CD14-positive monocyte (primary cell): ENCODE data around the gene RAMAC. TPM values are rescaled to one million over a fixed set of nuclear protein-coding genes. Genes with fewer than 3 reads are reported as not detected.
A peak's percentile ranks its signal among the peaks of the same experiment; 100 is the strongest.

ENCODE experiments used
- DNase-seq, 3 donors: peaks; one replicate each; pipeline ENCODE4 v3.0.0-alpha.2; 2011 to 2022
- H2AFZ ChIP-seq: 2 replicates; pipeline ENCODE4 v1.6.0; 2012; ENCODE audit warnings: mild to moderate bottlenecking, low read depth, low read length, inconsistent platforms; ENCODE audit not compliant: insufficient read depth, poor library complexity, severe bottlenecking
- H3K27ac ChIP-seq, 2 donors: 1 replicate in 1 of 2; 2 replicates in 1 of 2; pipeline ENCODE4 v1.5.1; 2012 to 2013; ENCODE audit warnings: low read length in 2 of 2, control low read depth in 1 of 2, inconsistent platforms in 1 of 2, low read depth in 1 of 2, mild to moderate bottlenecking in 1 of 2
- H3K27me3 ChIP-seq, 2 donors: one replicate each; pipeline versions ENCODE4 v1.6.0 to v1.6.1; 2011 to 2013; ENCODE audit warnings: low read length in 2 of 2; ENCODE audit not compliant: control insufficient read depth in 2 of 2, insufficient read depth in 2 of 2
- H3K36me3 ChIP-seq, 2 donors: replicated peaks in 1 of 2; 1 replicate in 1 of 2; 2 replicates in 1 of 2; pipeline versions ENCODE4 v1.5.1 to v1.6.1; 2012 to 2013; ENCODE audit warnings: low read length in 2 of 2, control low read depth in 1 of 2, inconsistent platforms in 1 of 2, mild to moderate bottlenecking in 1 of 2; ENCODE audit not compliant: insufficient read depth in 2 of 2, control insufficient read depth in 1 of 2
- H3K4me1 ChIP-seq, 2 donors: 1 replicate in 1 of 2; 2 replicates in 1 of 2; pipeline versions ENCODE4 v1.5.1 to v1.6.1; 2012 to 2013; ENCODE audit warnings: low read length in 2 of 2, control low read depth in 1 of 2, inconsistent platforms in 1 of 2, mild to moderate bottlenecking in 1 of 2, moderate library complexity in 1 of 2; ENCODE audit not compliant: insufficient read depth in 2 of 2, control insufficient read depth in 1 of 2
- H3K4me2 ChIP-seq: replicated peaks from 2 replicates; pipeline ENCODE3; 2012; ENCODE audit warnings: low read length, moderate library complexity, mild to moderate bottlenecking; ENCODE audit not compliant: poor library complexity, severe bottlenecking; ENCODE audit errors: extremely low read depth
- H3K4me3 ChIP-seq, 3 experiments: fragments of 200-600 bp in 1 of 3; sonication (generic) in 1 of 3; replicated peaks in 1 of 3; 1 replicate in 2 of 3; 2 replicates in 1 of 3; pipeline ENCODE4 v1.5.1; 2011 to 2013; ENCODE audit warnings: low read length in 3 of 3, mild to moderate bottlenecking in 3 of 3, control low read depth in 2 of 3, low read depth in 2 of 3, inconsistent platforms in 1 of 3, moderate library complexity in 1 of 3
- H3K79me2 ChIP-seq: 2 replicates; pipeline ENCODE4 v1.6.0; 2012; ENCODE audit warnings: mild to moderate bottlenecking, control low read depth, inconsistent platforms, low read length, moderate library complexity; ENCODE audit not compliant: insufficient read depth
- H3K9ac ChIP-seq: 2 replicates; pipeline ENCODE4 v1.6.0; 2017; ENCODE audit warnings: low read length, mild to moderate bottlenecking; ENCODE audit not compliant: insufficient read depth, poor library complexity, severe bottlenecking
- H3K9me3 ChIP-seq, 2 donors: replicated peaks in 1 of 2; 1 replicate in 1 of 2; 2 replicates in 1 of 2; pipeline versions ENCODE4 v1.5.1 to v1.6.1; 2012 to 2013; ENCODE audit warnings: low read length in 2 of 2, control low read depth in 1 of 2; ENCODE audit not compliant: control insufficient read depth in 1 of 2, insufficient read depth in 1 of 2
- H4K20me1 ChIP-seq: 2 replicates; pipeline ENCODE4 v1.6.0; 2012; ENCODE audit warnings: mild to moderate bottlenecking, low read length, control low read depth, moderate library complexity; ENCODE audit not compliant: insufficient read depth
- H3K27ac Mint-ChIP-seq, 7 donors: one replicate each; pipeline ENCODE4 v1.8.0; 2020; ENCODE audit warnings: mild to moderate bottlenecking in 7 of 7, mixed read lengths in 7 of 7, moderate library complexity in 6 of 7, inconsistent platforms in 2 of 7
- H3K27me3 Mint-ChIP-seq, 3 donors: one replicate each; pipeline ENCODE4 v1.8.0; 2021 to 2022; ENCODE audit warnings: low read depth in 3 of 3, mild to moderate bottlenecking in 3 of 3, mixed read lengths in 3 of 3, moderate library complexity in 3 of 3, inconsistent platforms in 1 of 3
- H3K36me3 Mint-ChIP-seq, 2 donors: one replicate each; pipeline ENCODE4 v1.8.0; 2020; ENCODE audit warnings: mixed read lengths in 2 of 2, inconsistent platforms in 1 of 2, mild to moderate bottlenecking in 1 of 2
- H3K4me1 Mint-ChIP-seq: one replicate; pipeline ENCODE4 v1.8.0; 2020; ENCODE audit warnings: mild to moderate bottlenecking, mixed read lengths
- H3K4me3 Mint-ChIP-seq, 2 donors: one replicate each; pipeline ENCODE4 v1.8.0; 2020; ENCODE audit warnings: mild to moderate bottlenecking in 2 of 2, mixed read lengths in 2 of 2, moderate library complexity in 1 of 2
- H3K9me3 Mint-ChIP-seq, 7 donors: one replicate each; pipeline ENCODE4 v1.8.0; 2020 to 2022; ENCODE audit warnings: mixed read lengths in 7 of 7, mild to moderate bottlenecking in 6 of 7, moderate library complexity in 6 of 7, inconsistent platforms in 2 of 7
- CTCF ChIP-seq: fragments of 200-600 bp; IDR thresholded peaks from one replicate; pipeline ENCODE4 v1.8.0; 2022; ENCODE audit warnings: antibody characterized with exemption, mild to moderate bottlenecking
- WGBS: methylation state at CpG from one replicate; pipeline ENCODE4 v1.1.5; 2013; ENCODE audit warnings: missing lambda C conversion rate; ENCODE audit not compliant: insufficient coverage; 5-methylcytosine and 5-hydroxymethylcytosine counted together
- intact Hi-C, 2 donors: fragments of 100-400 bp; cut with micrococcal nuclease; formaldehyde crosslinking; loops; one replicate each; pipeline versions ENCODE4 v1.15.0 to v1.15.1; 2023
- polyA plus RNA-seq, 3 donors: library from polyadenylated mRNA; depleted of rRNA in 1 of 3; unstranded in 2 of 3; stranded (reverse) in 1 of 3; fragments of 300-500 nt in 2 of 3; fragments of >200 nt in 1 of 3; fragmentation: Illumina TruSeq in 2 of 3; gene quantifications; 1 replicate in 2 of 3; 2 replicates in 1 of 3; pipeline ENCODE4 v1.2.3, GENCODE V29; 2012 to 2021

RAMAC gene
- polyA plus RNA-seq, 3 donors, result 6.1 to 39.9 (median 27.7) TPM

GRCh38 chr15:83010709-83011270 is 24.8 kb downstream of the RAMAC start:
- peak overlapping the region; percentile 48 to 75 for H3K27ac ChIP-seq
- H3K27me3 Mint-ChIP-seq, result peaks cover 0 to 2% (median 0%) of the 10 kb centered on the region in 3 donors
- H3K4me1 ChIP-seq, result peaks cover 26 to 33% of the 10 kb centered on the region in 2 donors
- peak; percentile 57 for TF ChIP-seq CTCF
- H3K27ac Mint-ChIP-seq, result peak overlapping the region; percentile 48 to 92 (median 83)
- H3K9me3 ChIP-seq, result no peaks in the 10 kb centered on the region
- H3K9me3 Mint-ChIP-seq, result peaks cover 0 to 3% (median 0%) of the 10 kb centered on the region in 7 donors
- 9% methylated on average over 11 of the region's 15 CpGs for WGBS
- no peaks in the 10 kb centered on the region for H3K27me3 ChIP-seq
- H2AFZ ChIP-seq, result peak overlapping the region; percentile 98
- H3K4me3 ChIP-seq, result peak overlapping the region; percentile 80 to 98 (median 95)
- H3K36me3 Mint-ChIP-seq, result peaks cover 25 to 36% of the 10 kb centered on the region in 2 donors
- peak; percentile 51 to 68 (median 64) for DNase-seq
- intact Hi-C loops, result loop anchor here (5.0 to 10.0 kb wide), 2 partner anchors 54 to 468 kb away; partner anchors contain the start of genes BTBD1 (in 1 of the 2) and RPS17 (in 1 of the 2)
- H3K4me2 ChIP-seq, result peak overlapping the region; percentile 84
- H3K9ac ChIP-seq, result peak overlapping the region; percentile 76
- peaks cover 20 to 36% of the 10 kb centered on the region in 2 donors for H3K36me3 ChIP-seq
- H4K20me1 ChIP-seq, result peaks cover 11% of the 10 kb centered on the region
- H3K79me2 ChIP-seq, result peaks cover 19% of the 10 kb centered on the region
- H3K4me3 Mint-ChIP-seq, result peak overlapping the region; percentile 92 to 96
- peaks cover 36% of the 10 kb centered on the region for H3K4me1 Mint-ChIP-seq

- Histone ChIP-seq H3K4me2 (peak within 1 kb of the TSS; percentile 84), H3K36me3 (peaks cover 21 to 35% of the 10 kb centered on the region in 2 donors), H4K20me1 (peaks cover 11% of the 10 kb centered on the region), H3K9me3 (no peaks in the 10 kb centered on the region), H3K4me1 (peaks cover 26 to 33% of the 10 kb centered on the region in 2 donors), H3K79me2 (peaks cover 19% of the 10 kb centered on the region), H3K27me3 (no peaks in the 10 kb centered on the region), H3K27ac (peak within 1 kb of the TSS; percentile 48 to 75), H3K4me3 (peak within 1 kb of the TSS; percentile 80 to 98 (median 95)), H2AFZ (peak within 1 kb of the TSS; percentile 98), H3K9ac (peak within 1 kb of the TSS; percentile 76)
- H3K27ac Mint-ChIP-seq, result peak within 1 kb of the TSS; percentile 73 to 92 (median 86)
- H3K9me3 Mint-ChIP-seq, result peaks cover 0 to 3% (median 0%) of the 10 kb centered on the region in 7 donors
- peaks cover 27 to 38% of the 10 kb centered on the region in 2 donors for H3K36me3 Mint-ChIP-seq
- no peak for TF ChIP-seq CTCF
- under 1% methylated on average over 64 of the region's 64 CpGs for WGBS
- DNase-seq, result peak; percentile 82 to 89 (median 84)
- H3K27me3 Mint-ChIP-seq, result peaks cover 0 to 2% (median 0%) of the 10 kb centered on the region in 3 donors
- intact Hi-C loops, result loop anchor here (5.0 to 10.0 kb wide), 2 partner anchors 53 to 469 kb away; partner anchors contain the start of genes BTBD1 (in 1 of the 2) and RPS17 (in 1 of the 2)
- H3K4me3 Mint-ChIP-seq, result peak within 1 kb of the TSS; percentile 92 to 96
- peaks cover 36% of the 10 kb centered on the region for H3K4me1 Mint-ChIP-seq
These were observed 25.5 kb downstream of the RAMAC start, which contains the start of gene C15orf40 for GRCh38 chr15:83011271-83012075. Gene C15orf40, minus strand, starts transcription at chr15:83011639. Its CDS starts 32 bp downstream, at chr15:83011607.
